ENCODE results near the gene FANCC. TPM values are rescaled to one million over a fixed set of nuclear protein-coding genes. Genes with fewer than 3 reads are reported as not detected.

Gene FANCC
- total RNA-seq, 2 experiments from 2014 or later = 5.7 to 6.3 TPM

DNA sequence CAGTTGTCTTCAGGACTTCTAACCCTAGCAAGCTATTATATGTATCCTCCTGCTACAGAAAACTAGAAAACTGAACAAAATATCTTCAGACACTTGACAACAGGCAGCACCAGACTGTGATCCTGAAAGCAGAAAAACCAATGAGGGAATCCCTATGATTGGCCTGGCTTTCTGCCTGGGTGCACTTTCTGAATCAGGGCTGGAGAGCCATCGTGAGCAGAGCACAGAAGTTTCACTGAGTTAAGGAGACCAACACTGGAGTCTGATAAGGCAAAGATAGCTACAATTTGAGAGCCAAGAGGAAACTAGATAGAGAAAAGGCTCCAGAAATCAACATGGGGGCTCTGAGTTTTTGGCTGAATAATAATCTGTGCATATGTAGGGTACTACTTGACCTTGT, 106.5 kb downstream of the FANCC start:
- H3K27ac Mint-ChIP-seq = no peak overlapping the region
- Histone ChIP-seq H3K4me1 (ENCODE audit: insufficient read depth, low read length) (no peaks in the 10 kb centered on the region), H3K36me3 (ENCODE audit: insufficient read depth, low read length) (no peaks in the 10 kb centered on the region), H3K27ac (ENCODE audit: low read depth in 1 of 2, low read length in 2 of 2) (no peak overlapping the region), H3K9me3 (ENCODE audit: control insufficient read depth in 1 of 2, insufficient read depth in 1 of 2, low read length in 2 of 2) (no peaks in the 10 kb centered on the region), H3K27me3 (ENCODE audit: control insufficient read depth in 1 of 2, insufficient read depth in 2 of 2, low read length in 2 of 2) (no peaks in the 10 kb centered on the region), H3K4me3 (ENCODE audit: low read length) (no peak overlapping the region)
- H3K4me3 Mint-ChIP-seq = no peak overlapping the region
- ChIA-PET CTCF (no interaction called here), POLR2A (no interaction called here)
- no peaks in the 10 kb centered on the region for H3K9me3 Mint-ChIP-seq
- no peaks in the 10 kb centered on the region for H3K27me3 Mint-ChIP-seq
- TF ChIP-seq, protein P1, sequence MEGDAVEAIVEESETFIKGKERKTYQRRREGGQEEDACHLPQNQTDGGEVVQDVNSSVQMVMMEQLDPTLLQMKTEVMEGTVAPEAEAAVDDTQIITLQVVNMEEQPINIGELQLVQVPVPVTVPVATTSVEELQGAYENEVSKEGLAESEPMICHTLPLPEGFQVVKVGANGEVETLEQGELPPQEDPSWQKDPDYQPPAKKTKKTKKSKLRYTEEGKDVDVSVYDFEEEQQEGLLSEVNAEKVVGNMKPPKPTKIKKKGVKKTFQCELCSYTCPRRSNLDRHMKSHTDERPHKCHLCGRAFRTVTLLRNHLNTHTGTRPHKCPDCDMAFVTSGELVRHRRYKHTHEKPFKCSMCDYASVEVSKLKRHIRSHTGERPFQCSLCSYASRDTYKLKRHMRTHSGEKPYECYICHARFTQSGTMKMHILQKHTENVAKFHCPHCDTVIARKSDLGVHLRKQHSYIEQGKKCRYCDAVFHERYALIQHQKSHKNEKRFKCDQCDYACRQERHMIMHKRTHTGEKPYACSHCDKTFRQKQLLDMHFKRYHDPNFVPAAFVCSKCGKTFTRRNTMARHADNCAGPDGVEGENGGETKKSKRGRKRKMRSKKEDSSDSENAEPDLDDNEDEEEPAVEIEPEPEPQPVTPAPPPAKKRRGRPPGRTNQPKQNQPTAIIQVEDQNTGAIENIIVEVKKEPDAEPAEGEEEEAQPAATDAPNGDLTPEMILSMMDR (IDR thresholded peaks at IDR 0.05) = no peak
- no peak for DNase-seq
- intact Hi-C loops (cut with DNase I, micrococcal nuclease) = no loop called here
- H3K4me1 Mint-ChIP-seq (ENCODE audit: low read depth) = peaks cover 11% of the 10 kb centered on the region
- H3K36me3 Mint-ChIP-seq (ENCODE audit: low read depth) = no peaks in the 10 kb centered on the region
- no peak for ATAC-seq (ENCODE audit: poor library complexity)

DNA sequence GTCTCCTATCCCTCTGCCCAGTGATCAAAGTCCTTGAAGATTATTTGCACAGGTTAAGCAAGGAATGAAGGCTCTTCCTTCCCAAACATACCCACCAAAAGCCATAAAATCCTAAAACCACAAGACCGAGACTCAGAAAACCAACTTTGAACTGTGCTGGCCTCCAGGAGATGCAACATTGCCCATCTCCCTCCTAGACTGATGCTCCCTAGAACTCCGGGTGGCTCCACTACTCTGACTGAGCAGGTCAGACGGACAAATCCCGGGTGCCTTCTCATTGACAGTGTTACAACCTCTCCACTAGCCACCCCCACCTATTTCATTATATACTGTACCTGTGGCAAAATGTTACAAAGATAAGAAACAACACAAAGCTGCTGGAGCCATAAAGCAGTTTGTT, 110.1 kb downstream of the FANCC start:
- H3K4me1 ChIP-seq (ENCODE audit: insufficient read depth, low read length) = no peaks in the 10 kb centered on the region
- intact Hi-C loops (cut with DNase I, micrococcal nuclease) = no loop called here
- no peak overlapping the region for H3K27ac ChIP-seq (ENCODE audit: low read depth in 1 of 2, low read length in 2 of 2)
- TF ChIP-seq, protein P1 (IDR thresholded peaks at IDR 0.05) = no peak
- ATAC-seq (ENCODE audit: poor library complexity) (no peak), DNase-seq (no peak)
- Mint-ChIP-seq H3K27me3 (no peaks in the 10 kb centered on the region), H3K27ac (no peak overlapping the region), H3K36me3 (ENCODE audit: low read depth) (no peaks in the 10 kb centered on the region), H3K9me3 (no peaks in the 10 kb centered on the region), H3K4me1 (ENCODE audit: low read depth) (no peaks in the 10 kb centered on the region), H3K4me3 (no peak overlapping the region)
- no peaks in the 10 kb centered on the region for H3K9me3 ChIP-seq (ENCODE audit: control insufficient read depth in 1 of 2, insufficient read depth in 1 of 2, low read length in 2 of 2)
- ChIA-PET CTCF (interaction anchor here (0.6 kb wide), 1 partner anchor 517 kb away, joined by 4 read pairs; no protein-coding TSS in a partner anchor), POLR2A (no interaction called here)
- no peaks in the 10 kb centered on the region for H3K27me3 ChIP-seq (ENCODE audit: control insufficient read depth in 1 of 2, insufficient read depth in 2 of 2, low read length in 2 of 2)
- no peak overlapping the region for H3K4me3 ChIP-seq (ENCODE audit: low read length)
- no peaks in the 10 kb centered on the region for H3K36me3 ChIP-seq (ENCODE audit: insufficient read depth, low read length)

DNA sequence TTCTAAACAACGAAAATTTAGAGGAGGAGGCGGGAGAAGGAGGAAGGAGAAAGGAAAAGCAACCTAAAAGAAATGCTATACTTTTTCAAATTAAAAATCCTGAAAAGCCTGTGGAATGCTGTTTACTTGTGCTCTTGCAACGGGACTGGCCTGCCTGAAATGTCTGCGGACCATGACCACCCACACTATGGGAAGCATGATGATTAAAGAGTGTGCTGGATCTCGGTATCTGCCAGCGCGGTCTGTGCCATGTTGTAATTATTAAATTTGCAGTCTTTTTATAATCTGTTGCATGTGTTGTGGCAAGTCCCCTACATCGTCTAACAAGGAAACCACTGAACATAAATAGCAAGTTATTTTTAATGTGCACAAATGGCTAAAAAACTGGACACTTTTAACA, 111.4 kb downstream of the FANCC start:
- Mint-ChIP-seq H3K36me3 (ENCODE audit: low read depth) (no peaks in the 10 kb centered on the region), H3K9me3 (no peaks in the 10 kb centered on the region), H3K4me1 (ENCODE audit: low read depth) (no peaks in the 10 kb centered on the region), H3K27me3 (no peaks in the 10 kb centered on the region), H3K27ac (no peak overlapping the region), H3K4me3 (no peak overlapping the region)
- TF ChIP-seq, protein P1 (IDR thresholded peaks at IDR 0.05) = no peak
- POLR2A ChIA-PET = no interaction called here
- H3K9me3 ChIP-seq (ENCODE audit: control insufficient read depth in 1 of 2, insufficient read depth in 1 of 2, low read length in 2 of 2) = no peaks in the 10 kb centered on the region
- H3K4me3 ChIP-seq (ENCODE audit: low read length) = no peak overlapping the region
- DNase-seq (no peak), ATAC-seq (ENCODE audit: poor library complexity) (no peak)
- H3K36me3 ChIP-seq (ENCODE audit: insufficient read depth, low read length) = no peaks in the 10 kb centered on the region
- CTCF ChIA-PET = no interaction called here
- no peak overlapping the region for H3K27ac ChIP-seq (ENCODE audit: low read depth in 1 of 2, low read length in 2 of 2)
- intact Hi-C loops (cut with DNase I, micrococcal nuclease) = no loop called here
- H3K4me1 ChIP-seq (ENCODE audit: insufficient read depth, low read length) = no peaks in the 10 kb centered on the region
- H3K27me3 ChIP-seq (ENCODE audit: control insufficient read depth in 1 of 2, insufficient read depth in 2 of 2, low read length in 2 of 2) = no peaks in the 10 kb centered on the region
